HG03108 (cell line): ENCODE measurements around the gene GPR89A.
"Not testable (repeated sequence)": the region's sequence is repeated elsewhere in the genome, so short reads cannot be mapped to it uniquely, and the experiment has no call there.

Source experiments
- ATAC-seq: cut with Tn5 transposase; IDR thresholded peaks from one replicate; pipeline ENCODE4 v1.9.1; 2021; ENCODE audit warnings: moderate library complexity; ENCODE audit not compliant: unreplicated experiment

The GPR89A gene

GRCh38 chr1:145716641-145717345 lies 109.0 kb downstream of the GPR89A start:
- ATAC-seq, result no peak

GRCh38 chr1:145717833-145718232 lies 110.0 kb downstream of the GPR89A start:
- no peak for ATAC-seq

- not testable (repeated sequence) for ATAC-seq
These were observed 110.7 kb downstream of the GPR89A start for GRCh38 chr1:145718465-145718864.

GRCh38 chr1:145719230-145720079 lies 111.7 kb downstream of the GPR89A start, which contains the start of gene CD160:
CD160 (plus strand) TSS chr1:145719499; CDS start chr1:145728328, 8,829 bp downstream.
- ATAC-seq, result no peak
